GM12801 (cell line): ENCODE data around the gene SPDEF.

Experiments used
- TF ChIP-seq, protein P1 (sequence below): IDR thresholded peaks from one replicate; pipeline ENCODE4 v1.5.1; 2011; ENCODE audit warnings: control low read depth; ENCODE audit not compliant: insufficient read length; ENCODE audit errors: extremely low read depth

Gene SPDEF

DNA sequence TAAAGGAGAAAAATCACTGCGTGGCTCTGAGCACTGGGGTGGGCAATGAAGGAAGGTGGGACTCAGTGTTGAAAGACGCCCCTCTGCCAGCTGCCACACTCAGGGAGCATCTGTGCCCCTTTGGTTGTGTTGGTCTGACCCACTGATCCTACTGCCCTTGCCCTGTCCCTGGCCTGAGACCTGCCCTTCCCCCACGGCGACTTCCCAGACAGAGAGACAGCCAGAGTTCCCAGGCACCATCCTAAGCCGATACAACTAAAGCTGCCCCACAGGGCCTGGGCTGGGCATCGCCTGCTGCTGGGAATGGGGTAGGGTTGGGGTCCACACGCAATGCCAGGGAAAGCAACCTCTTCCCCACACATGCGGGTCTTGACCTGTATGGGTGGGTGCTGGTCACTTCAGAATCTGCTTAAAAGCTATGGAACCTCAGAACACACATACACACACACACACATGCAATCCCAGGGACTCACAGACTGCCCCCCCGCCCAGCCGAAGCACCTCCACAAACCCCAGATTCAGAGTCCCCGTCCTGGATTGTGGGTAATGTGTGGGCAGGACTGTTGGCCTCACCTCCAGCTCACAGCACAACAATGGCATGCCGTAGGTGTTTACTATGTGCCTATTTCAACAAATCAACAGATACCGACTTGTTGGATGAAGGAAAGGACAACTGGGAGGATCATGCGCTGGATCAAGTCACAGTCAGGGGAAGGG lies 10.9 kb upstream of the SPDEF start:
- TF ChIP-seq, protein P1, sequence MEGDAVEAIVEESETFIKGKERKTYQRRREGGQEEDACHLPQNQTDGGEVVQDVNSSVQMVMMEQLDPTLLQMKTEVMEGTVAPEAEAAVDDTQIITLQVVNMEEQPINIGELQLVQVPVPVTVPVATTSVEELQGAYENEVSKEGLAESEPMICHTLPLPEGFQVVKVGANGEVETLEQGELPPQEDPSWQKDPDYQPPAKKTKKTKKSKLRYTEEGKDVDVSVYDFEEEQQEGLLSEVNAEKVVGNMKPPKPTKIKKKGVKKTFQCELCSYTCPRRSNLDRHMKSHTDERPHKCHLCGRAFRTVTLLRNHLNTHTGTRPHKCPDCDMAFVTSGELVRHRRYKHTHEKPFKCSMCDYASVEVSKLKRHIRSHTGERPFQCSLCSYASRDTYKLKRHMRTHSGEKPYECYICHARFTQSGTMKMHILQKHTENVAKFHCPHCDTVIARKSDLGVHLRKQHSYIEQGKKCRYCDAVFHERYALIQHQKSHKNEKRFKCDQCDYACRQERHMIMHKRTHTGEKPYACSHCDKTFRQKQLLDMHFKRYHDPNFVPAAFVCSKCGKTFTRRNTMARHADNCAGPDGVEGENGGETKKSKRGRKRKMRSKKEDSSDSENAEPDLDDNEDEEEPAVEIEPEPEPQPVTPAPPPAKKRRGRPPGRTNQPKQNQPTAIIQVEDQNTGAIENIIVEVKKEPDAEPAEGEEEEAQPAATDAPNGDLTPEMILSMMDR = no peak

- TF ChIP-seq, protein P1 = no peak
Measured at GRCh38 chr6:34565722-34566137, 9.6 kb upstream of the SPDEF start.

- TF ChIP-seq, protein P1 = no peak
Measured at GRCh38 chr6:34564181-34564580, 8.1 kb upstream of the SPDEF start.

GRCh38 chr6:34563513-34563870 lies 7.4 kb upstream of the SPDEF start:
- TF ChIP-seq, protein P1 = no peak

GRCh38 chr6:34562861-34563512 lies 6.9 kb upstream of the SPDEF start:
- TF ChIP-seq, protein P1 = no peak

DNA sequence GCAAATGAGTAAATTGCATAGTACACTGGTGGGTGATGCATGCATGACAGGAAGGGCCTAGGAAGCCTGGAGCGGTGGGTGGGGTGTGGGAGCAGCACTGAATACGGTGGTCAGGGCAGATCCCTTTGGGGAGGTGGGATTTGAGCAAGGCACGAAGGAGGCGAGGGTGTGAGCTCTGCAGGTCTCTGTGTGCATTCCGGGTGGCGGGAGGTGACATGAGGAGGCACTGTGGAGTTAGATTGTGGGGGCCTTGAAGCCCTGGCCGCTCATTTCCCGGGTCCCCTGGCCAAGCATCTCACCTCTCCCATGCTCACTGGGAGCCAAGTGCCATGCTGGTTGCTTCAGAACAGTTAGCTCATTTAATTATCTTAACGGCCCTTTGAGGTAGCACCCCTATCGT lies 6.2 kb upstream of the SPDEF start:
- TF ChIP-seq, protein P1 = no peak

GRCh38 chr6:34561227-34561530 lies 5.0 kb upstream of the SPDEF start:
- TF ChIP-seq, protein P1 = no peak
